Adrenal gland (tissue), 12 donors: ENCODE measurements around the gene NEMP1. TPM values are rescaled to one million over a fixed set of nuclear protein-coding genes. Genes with fewer than 3 reads are reported as not detected.
"Not testable (repeated sequence)": the region's sequence is repeated elsewhere in the genome, so short reads cannot be mapped to it uniquely, and the experiment has no call there.

Experiments
- DNase-seq, 7 donors: peaks; one replicate each; pipeline ENCODE4 v3.0.0-alpha.2; 2019 to 2020
- H3K27ac ChIP-seq, 5 donors: fragments of 200-600 bp; sonication (generic) in 4 of 5; 1 replicate in 3 of 5; 2 replicates in 2 of 5; pipeline versions ENCODE4 v1.5.1 to v1.8.0; 2016 to 2020; ENCODE audit warnings: mild to moderate bottlenecking in 1 of 5
- H3K27me3 ChIP-seq: fragments of 200-600 bp; 2 replicates; pipeline ENCODE4 v1.8.0; 2021
- H3K36me3 ChIP-seq, 2 donors: fragments of 200-600 bp; replicated peaks in 1 of 2; 1 replicate in 1 of 2; 2 replicates in 1 of 2; pipeline versions ENCODE4 v1.5.1 to v1.8.0; 2018 to 2022
- H3K4me1 ChIP-seq, 2 donors: fragments of 200-600 bp; replicated peaks in 1 of 2; 1 replicate in 1 of 2; 2 replicates in 1 of 2; pipeline versions ENCODE4 v1.5.1 to v1.8.0; 2018 to 2021
- H3K4me3 ChIP-seq, 4 donors: fragments of 200-600 bp; sonication (generic) in 3 of 4; one replicate each; pipeline ENCODE4 v1.5.1; 2016 to 2018
- H3K9me3 ChIP-seq, 3 donors: fragments of 200-600 bp; sonication (generic) in 1 of 3; replicated peaks in 1 of 3; 1 replicate in 2 of 3; 2 replicates in 1 of 3; pipeline versions ENCODE4 v1.5.1 to v1.8.0; 2016 to 2021
- CTCF ChIP-seq, 6 experiments: fragments of 450-650 bp in 4 of 6; fragments of 200-600 bp in 2 of 6; sonication (generic) in 1 of 6; IDR thresholded peaks; 1 replicate in 5 of 6; 2 replicates in 1 of 6; pipeline versions ENCODE4 v1.5.1 to v1.8.0; 2016 to 2021; ENCODE audit warnings: antibody characterized with exemption in 6 of 6, mild to moderate bottlenecking in 2 of 6, moderate library complexity in 1 of 6
- POLR2A ChIP-seq, 2 donors: fragments of 450-650 bp; IDR thresholded peaks; one replicate each; pipeline ENCODE4 v1.6.1; 2017; ENCODE audit warnings: antibody characterized with exemption in 2 of 2, mild to moderate bottlenecking in 2 of 2, moderate library complexity in 1 of 2
- WGBS, 4 donors: extraction: QIAGEN DNeasy Blood & Tissue Kit in 2 of 4; methylation state at CpG; one replicate each; pipeline versions ENCODE4 v1.1.5 to v1.1.7; 2013 to 2017; 5-methylcytosine and 5-hydroxymethylcytosine counted together
- intact Hi-C, 2 donors: fragments of 100-400 bp; cut with DNase I; formaldehyde crosslinking; loops; one replicate each; pipeline versions ENCODE4 v1.14.1 to v1.15.0; 2022 to 2023
- polyA plus RNA-seq, 3 donors: library from polyadenylated mRNA; stranded (reverse); fragments of 200-250 nt in 2 of 3; fragments of 350-450 nt in 1 of 3; fragmentation: Illumina TruSeq in 1 of 3; extraction: RNeasy Lipid Tissue Mini Kit (QIAGEN cat#74804) in 1 of 3; gene quantifications; one replicate each; pipeline ENCODE4 v1.2.3, GENCODE V29; 2013 to 2014
- total RNA-seq, 9 donors: library from RNA; depleted of rRNA in 4 of 9; stranded (reverse); fragments of >200 nt in 4 of 9; fragments of 120-200 nt in 1 of 9; fragmentation: NEBNext Ultra II Directional in 1 of 9; extraction: Animal tissue kit (Norgen Biotek cat#: 25700) in 1 of 9; gene quantifications; one replicate each; pipeline versions ENCODE4 v1.1.0 to v1.2.4, GENCODE V29; 2013 to 2023
- donor health status: healthy with polysubstance abuse.
- donor health status: Bipolar disorder and iron deficiency.
- donor health status: DM: yes; HTN: yes; CAD: no.
- donor health status: DM: no; HTN: no; CAD: no.
- donor health status: DM: no; HTN: no; CAD: no.
- donor health status: DM: yes; HTN: yes; CAD: no.

The NEMP1 gene
- total and polyA plus RNA-seq, 12 donors: 2.7 to 16.4 (median 7.6) TPM

GRCh38 chr12:57019983-57020719 lies 58.4 kb downstream of the NEMP1 start:
- 83 to 92% (median 91%) methylated on average over 9 of the region's 9 CpGs for WGBS, 4 donors
- intact Hi-C loops: no loop called here
- no peaks in the 10 kb centered on the region for H3K27me3 ChIP-seq

GRCh38 chr12:57018906-57019305 lies 59.7 kb downstream of the NEMP1 start:
- intact Hi-C loops: no loop called here

More at GRCh38 chr12:57019983-57020719, 58.4 kb downstream of the NEMP1 start:
- TF ChIP-seq CTCF (IDR thresholded peaks at IDR 0.05): no peak
- TF ChIP-seq POLR2A (IDR thresholded peaks at IDR 0.05): no peak
- H3K27ac ChIP-seq: no peak overlapping the region
- no peak overlapping the region for H3K4me3 ChIP-seq
- H3K9me3 ChIP-seq: no peaks in the 10 kb centered on the region
- H3K36me3 ChIP-seq: no peaks in the 10 kb centered on the region
- DNase-seq: no peak
- H3K4me1 ChIP-seq: no peaks in the 10 kb centered on the region

GRCh38 chr12:57018353-57018752 lies 60.2 kb downstream of the NEMP1 start:
- H3K4me1 ChIP-seq, H3K36me3 ChIP-seq, H3K9me3 ChIP-seq, H3K27ac ChIP-seq, intact Hi-C loops, DNase-seq, H3K27me3 ChIP-seq, H3K4me3 ChIP-seq: not testable (repeated sequence)
- 70 to 80% (median 76%) methylated on average over 5 of the region's 5 CpGs for WGBS, 4 donors

More at GRCh38 chr12:57018906-57019305, 59.7 kb downstream of the NEMP1 start:
- no peak overlapping the region for H3K27ac ChIP-seq
- no peaks in the 10 kb centered on the region for H3K36me3 ChIP-seq
- no peaks in the 10 kb centered on the region for H3K9me3 ChIP-seq
- no peak for TF ChIP-seq CTCF (IDR thresholded peaks at IDR 0.05)
- no peak for TF ChIP-seq POLR2A (IDR thresholded peaks at IDR 0.05)
- no peak overlapping the region for H3K4me3 ChIP-seq
- 59 to 85% (median 79%) methylated on average over 1 of the region's 1 CpG for WGBS, 4 donors
- no peak for DNase-seq
- no peaks in the 10 kb centered on the region for H3K27me3 ChIP-seq
- H3K4me1 ChIP-seq: no peaks in the 10 kb centered on the region

- intact Hi-C loops: no loop called here
- Histone ChIP-seq H3K36me3 (no peaks in the 10 kb centered on the region), H3K4me3 (no peak within 1 kb of the TSS), H3K4me1 (no peaks in the 10 kb centered on the region), H3K9me3 (no peaks in the 10 kb centered on the region), H3K27ac (no peak within 1 kb of the TSS), H3K27me3 (no peaks in the 10 kb centered on the region)
- WGBS, 4 donors: 55 to 77% (median 67%) methylated on average over 3 to 6 of the region's 6 CpGs
- no peak for DNase-seq
- TF ChIP-seq POLR2A (IDR thresholded peaks at IDR 0.05) (no peak), CTCF (IDR thresholded peaks at IDR 0.05) (no peak)
Measured at GRCh38 chr12:57016348-57016747, 62.2 kb downstream of the NEMP1 start, which contains the start of gene TAC3. Gene TAC3 (minus strand): TSS chr12:57016529. CDS start chr12:57015797, 732 bp downstream.
